Activated naive CD8-positive, alpha-beta T cell treated with anti-CD3 and anti-CD28 coated beads, Interleukin-2, amount 50 U/mL, for 16 hours (primary cell): ENCODE results near the gene MYZAP.

ENCODE experiments used
- DNase-seq: peaks from one replicate; pipeline ENCODE4 v3.0.0-alpha.2; 2020; ENCODE audit warnings: low read depth, low spot score

MYZAP gene

DNA sequence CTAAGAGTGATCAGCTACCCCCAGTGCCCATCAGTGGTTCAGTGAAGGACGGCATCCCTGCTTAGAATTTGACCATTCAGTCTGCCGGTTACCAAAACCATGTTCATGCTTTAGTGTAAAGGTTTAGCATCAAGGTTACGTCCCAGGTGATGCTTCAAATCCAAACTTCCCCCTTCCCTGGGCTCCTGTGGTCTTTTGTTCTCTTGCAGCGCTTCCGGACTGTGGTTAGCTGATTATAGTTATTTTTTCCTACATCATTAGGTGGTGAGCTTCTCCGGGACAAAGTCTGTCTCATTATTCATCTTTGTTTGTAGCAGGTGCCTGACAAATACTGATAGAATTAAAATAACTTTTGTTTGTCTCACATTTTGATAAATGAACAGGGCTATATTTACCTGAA is 28.3 kb upstream of the MYZAP start:
- DNase-seq: no peak

GRCh38 chr15:57565311-57565710 is 26.4 kb upstream of the MYZAP start:
- no peak for DNase-seq

- no peak for DNase-seq
These were observed 24.9 kb upstream of the MYZAP start for GRCh38 chr15:57566834-57567233.

DNA sequence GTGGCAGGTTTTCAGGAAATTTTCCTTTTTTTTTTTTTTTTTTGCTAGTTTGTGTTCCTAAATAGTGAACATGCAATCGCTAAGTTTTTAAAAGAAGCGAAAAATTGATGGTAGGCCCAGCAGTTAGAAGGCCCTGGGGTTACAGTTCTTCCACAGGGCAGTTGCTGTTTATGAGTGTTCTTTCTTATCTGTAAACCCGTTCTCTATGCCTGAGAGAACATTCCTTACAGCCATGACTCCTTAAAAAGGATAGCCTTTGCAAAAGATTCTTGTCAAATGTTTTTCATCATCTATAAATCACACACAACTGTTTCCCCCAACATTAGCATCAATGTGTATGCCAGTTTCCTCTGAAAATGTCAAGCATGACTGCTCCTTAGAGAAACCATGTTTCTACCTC is 23.8 kb upstream of the MYZAP start:
- DNase-seq: no peak

GRCh38 chr15:57568299-57568698 is 23.4 kb upstream of the MYZAP start:
- no peak for DNase-seq

- DNase-seq: no peak
These were observed 21.4 kb upstream of the MYZAP start for GRCh38 chr15:57570340-57570739.

GRCh38 chr15:57570994-57571393 is 20.7 kb upstream of the MYZAP start:
- DNase-seq: no peak

DNA sequence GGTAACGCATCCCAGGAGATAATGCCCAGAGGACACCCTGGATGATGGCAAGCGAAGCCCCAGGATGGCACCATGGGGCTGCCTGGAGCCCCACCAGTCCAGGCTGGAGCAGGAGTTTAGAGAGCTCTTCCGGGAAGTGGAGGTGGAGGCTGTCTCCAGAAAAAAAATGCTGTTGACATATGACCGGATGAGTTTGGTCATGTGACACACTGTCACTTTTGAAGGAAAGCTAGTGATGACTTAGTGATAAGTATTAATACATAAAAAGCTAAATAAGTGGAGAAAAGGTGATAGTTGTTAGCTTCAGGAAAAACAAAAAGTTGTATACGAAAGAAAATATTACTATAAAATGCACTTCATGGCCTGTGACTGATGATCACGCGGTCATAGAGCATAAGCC is 20.0 kb upstream of the MYZAP start:
- no peak for DNase-seq

DNA sequence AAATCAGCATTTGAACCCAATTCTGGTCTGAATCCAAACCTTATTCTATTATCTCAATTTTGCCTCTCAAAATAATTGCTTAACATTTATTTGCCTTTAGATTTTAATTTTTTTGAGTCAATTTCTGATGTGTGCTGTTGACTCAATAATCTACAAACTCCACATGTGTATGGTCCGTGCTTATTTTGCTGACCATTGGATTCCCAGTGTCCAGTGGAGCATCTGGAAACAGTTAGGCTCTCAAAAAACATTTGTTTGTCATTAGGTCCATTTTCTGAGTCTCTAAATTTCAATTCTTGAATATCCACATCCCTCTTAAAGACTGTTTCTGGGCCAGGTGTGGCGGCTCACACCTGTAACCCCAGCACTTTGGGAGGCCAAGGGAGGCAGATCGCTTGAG is 19.2 kb upstream of the MYZAP start:
- no peak for DNase-seq

DNA sequence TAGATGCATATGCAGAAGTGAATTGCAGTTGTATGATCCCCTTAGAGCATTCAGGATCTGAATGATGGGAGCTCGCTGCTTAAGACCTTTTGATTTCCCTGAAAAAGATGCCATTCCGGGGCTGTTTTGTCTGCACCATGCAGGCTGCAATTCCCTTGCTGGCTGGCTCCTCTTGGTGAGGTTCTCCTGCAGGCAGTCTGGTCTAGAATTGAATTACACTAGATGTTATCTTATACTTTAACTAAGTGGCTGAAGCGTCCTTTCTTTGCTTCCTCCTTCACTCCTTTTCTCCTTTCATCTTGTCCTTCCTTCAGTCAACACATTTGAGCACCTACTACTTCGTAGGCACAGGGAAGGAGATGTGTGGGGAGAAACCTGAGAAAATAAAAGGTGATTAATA is 18.6 kb upstream of the MYZAP start:
- DNase-seq: no peak

- DNase-seq: no peak
These were observed 16.3 kb upstream of the MYZAP start for GRCh38 chr15:57575363-57575762.

GRCh38 chr15:57578288-57578900 is 13.3 kb upstream of the MYZAP start:
- no peak for DNase-seq

DNA sequence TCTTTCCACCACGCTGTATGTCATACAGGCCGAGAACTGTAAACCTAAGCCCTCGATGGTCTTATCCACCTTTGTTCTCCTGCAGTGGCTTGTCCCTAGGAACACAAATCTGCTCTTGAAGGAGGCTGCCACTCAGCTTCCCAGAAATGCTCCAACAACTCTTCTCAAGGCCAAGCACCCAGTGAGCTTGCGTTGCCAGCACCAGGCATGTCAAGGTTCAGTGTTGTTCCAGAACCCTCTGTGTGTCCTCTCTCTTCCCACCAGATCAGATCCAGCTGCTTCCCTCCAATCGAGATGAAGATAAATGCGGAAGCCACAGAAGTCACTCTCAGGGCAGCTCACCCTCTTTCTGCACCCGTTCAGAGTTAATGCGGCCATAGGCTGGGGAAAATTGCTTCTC is 11.3 kb upstream of the MYZAP start:
- no peak for DNase-seq

- DNase-seq: no peak
These were observed 10.8 kb upstream of the MYZAP start for GRCh38 chr15:57580866-57581265.

- DNase-seq: no peak
These were observed 9.6 kb upstream of the MYZAP start for GRCh38 chr15:57582090-57582489.

DNA sequence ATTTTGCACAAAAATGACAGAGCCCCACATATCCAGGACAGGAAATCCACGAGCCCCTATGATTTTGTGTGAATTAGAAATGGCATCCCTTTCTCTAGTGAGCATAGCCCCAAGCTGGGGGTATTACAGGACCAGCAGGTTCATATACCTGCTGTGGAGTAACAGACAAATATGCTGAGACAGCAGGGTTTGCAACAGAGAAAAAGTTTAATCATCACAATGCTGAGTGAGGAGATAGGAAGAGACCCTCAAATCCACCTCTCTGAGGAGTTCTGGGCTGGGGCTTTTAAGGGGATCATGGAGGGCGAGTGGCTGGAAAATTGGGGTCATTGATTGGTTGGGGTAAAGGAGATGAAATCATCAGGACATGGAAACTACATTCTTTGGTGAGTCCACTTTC is 8.4 kb upstream of the MYZAP start:
- DNase-seq: no peak

DNA sequence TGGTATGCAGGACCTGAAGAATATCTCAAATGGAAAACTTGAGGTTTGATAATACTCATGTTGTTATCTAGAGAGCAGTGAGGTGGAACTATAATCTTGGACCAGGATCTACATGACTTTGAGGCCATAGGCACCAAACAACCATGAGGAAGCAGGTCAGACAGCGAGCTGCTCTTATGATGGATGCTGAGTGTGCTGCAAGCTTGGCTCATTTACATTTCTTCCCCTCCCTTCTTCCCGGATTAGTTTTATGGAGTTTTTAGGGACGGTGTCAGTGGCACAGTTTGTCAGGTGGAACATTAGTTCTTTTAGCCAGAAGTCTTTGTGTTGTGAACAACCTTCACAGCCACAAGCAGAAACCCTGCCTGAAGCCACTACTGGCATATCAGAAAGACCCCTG is 8.0 kb upstream of the MYZAP start:
- DNase-seq: no peak

DNA sequence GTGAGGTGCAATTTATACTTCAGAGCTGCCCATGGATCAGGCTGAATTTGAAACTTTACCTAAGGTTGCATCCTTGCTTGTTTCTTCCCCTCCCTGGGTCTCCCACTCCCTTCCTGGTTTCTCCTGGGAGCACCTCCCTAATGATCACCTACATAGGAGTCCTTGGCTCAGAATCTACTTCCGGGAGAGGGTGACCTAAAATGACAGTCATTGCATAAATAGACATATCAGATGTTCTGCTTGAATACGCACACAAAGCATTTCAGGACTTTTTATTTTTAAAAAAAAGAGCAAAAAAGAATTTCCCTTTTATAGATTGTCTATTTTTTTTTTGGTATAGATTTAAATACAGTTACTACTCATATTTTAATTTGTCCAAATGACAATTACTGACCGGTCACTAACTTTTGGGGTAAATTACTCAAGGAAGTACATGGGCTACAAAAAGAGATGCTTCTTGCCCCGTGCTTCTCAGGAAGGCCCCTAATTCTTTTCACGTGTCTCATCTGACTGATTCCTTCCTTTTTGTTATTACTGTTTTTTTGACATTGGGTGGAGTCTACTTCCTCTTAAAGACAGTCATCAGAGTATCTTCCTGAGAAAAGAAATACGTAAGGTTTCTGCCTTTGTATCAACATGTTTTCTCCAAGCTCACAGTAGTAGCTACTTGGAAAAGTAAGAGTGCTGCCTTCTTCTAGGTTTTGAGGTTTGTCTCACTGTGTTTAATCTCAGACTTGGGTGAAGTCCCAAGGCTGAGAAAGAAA is 4.9 kb upstream of the MYZAP start:
- DNase-seq: no peak

DNA sequence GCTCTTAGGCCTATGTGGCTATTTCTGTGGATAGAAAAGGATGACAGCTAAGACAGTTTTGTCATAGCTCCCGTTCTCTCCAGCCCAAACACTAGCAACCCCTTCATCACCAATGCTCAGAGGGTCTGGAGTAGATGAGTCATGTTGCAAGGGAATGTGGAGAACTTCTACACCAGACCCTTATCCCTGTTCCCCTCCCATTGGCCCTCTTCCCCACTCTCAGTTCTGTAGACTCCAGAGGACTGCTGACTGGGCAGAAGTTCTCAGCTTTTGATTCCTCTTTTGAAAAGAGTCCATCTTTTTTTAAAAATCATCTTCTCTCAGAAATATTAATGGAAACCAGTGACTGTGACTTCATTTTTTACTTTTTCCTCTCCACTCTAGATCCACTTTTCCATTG is 2.4 kb upstream of the MYZAP start:
- DNase-seq: no peak

GRCh38 chr15:57589754-57590153 is 1.9 kb upstream of the MYZAP start:
- DNase-seq: no peak

GRCh38 chr15:57591237-57591821 is 375 bp upstream of the MYZAP start:
- no peak for DNase-seq

GRCh38 chr15:57592426-57592825 is 722 bp downstream of the MYZAP start:
- DNase-seq: no peak

DNA sequence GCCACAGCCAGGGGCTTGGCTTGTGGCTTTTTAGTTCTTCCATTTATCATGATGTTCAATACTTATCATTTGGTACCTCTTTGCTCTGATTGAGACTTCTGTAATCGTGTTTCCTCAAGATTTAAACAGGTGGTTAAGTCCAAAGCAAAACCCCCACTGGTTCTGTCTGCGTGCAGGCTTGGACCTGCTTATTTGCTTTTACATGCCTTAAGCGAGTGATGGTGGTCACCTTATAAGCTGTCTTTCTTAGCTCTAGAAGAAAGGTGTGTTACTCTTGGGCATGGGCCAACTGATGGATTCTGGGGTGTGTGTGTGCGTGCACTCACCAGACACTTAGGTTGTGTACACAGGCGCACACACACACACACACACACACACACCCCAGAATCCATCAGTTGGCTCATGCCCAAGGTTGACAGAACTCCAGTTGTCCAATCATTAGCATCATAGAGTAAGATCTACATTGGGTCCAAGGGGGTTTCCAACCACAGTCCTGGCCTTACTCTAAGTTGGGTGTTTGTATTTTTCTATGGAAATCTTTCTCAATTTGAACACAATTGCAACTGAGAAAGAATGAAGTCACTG is 1.2 kb downstream of the MYZAP start:
- no peak for DNase-seq
